Effector memory CD8-positive, alpha-beta T cell (primary cell): ENCODE results near the gene MANEAL.
A peak's percentile ranks its signal among the peaks of the same experiment; 100 is the strongest.

Experiments used
- ATAC-seq: fragments of 150-1000 bp; cut with Tn5 transposase; replicated peaks from 2 replicates; pipeline ENCODE4 v1.10.0; 2021; ENCODE audit warnings: mild to moderate bottlenecking, moderate library complexity
- DNase-seq, 3 experiments: peaks; one replicate each; pipeline ENCODE4 v3.0.0; 2021
- H3K27ac Mint-ChIP-seq, 2 donors: one replicate each; pipeline ENCODE4 v1.8.0; 2022; ENCODE audit warnings: mild to moderate bottlenecking in 2 of 2, mixed read lengths in 2 of 2, moderate library complexity in 2 of 2
- H3K27me3 Mint-ChIP-seq, 2 donors: one replicate each; pipeline ENCODE4 v1.8.0; 2022; ENCODE audit warnings: mixed read lengths in 2 of 2
- H3K36me3 Mint-ChIP-seq: one replicate; pipeline ENCODE4 v1.8.0; 2022; ENCODE audit warnings: mild to moderate bottlenecking, moderate library complexity, mixed read lengths; ENCODE audit not compliant: insufficient read depth
- H3K4me1 Mint-ChIP-seq, 2 donors: one replicate each; pipeline ENCODE4 v1.8.0; 2022; ENCODE audit warnings: low read depth in 2 of 2, mixed read lengths in 2 of 2
- H3K4me3 Mint-ChIP-seq, 2 donors: one replicate each; pipeline ENCODE4 v1.8.0; 2022; ENCODE audit warnings: mild to moderate bottlenecking in 2 of 2, mixed read lengths in 2 of 2, moderate library complexity in 2 of 2
- H3K9me3 Mint-ChIP-seq, 2 donors: one replicate each; pipeline ENCODE4 v1.8.0; 2022; ENCODE audit warnings: mixed read lengths in 2 of 2

MANEAL gene

DNA sequence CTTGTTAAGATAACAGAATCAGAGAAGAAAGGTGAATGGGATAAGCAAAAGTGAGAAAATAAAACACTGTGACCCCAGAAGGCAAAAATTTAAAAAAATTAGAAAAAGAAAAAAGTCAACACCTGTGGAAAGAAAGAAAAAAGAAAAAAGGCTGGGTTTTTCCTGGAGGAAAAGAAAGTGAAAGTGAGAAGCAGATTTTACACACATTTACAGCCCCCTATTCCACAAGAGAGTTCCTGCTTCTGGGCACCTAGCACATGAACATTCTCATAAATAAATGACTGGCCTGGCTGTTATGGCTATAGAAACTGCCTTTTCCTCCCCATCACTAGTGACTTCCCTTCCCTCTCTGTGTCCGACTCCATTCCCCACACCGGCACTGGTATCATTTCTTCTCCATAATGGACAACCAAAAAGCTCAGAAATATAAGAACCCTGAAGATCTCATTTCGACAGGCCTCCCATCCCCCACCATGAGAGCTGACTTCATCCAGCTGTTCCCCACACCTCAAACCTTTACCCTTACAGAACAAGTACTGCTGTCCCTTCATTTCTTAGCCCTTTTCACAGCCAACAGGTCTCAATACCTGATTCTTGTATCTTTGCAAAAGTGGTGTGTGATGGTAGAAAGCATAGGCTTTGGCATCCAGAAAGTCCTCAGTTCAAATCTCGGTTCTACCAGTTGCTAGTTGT lies 53.1 kb downstream of the MANEAL start:
- ATAC-seq (no peak), DNase-seq (no peak)
- Mint-ChIP-seq H3K4me1 (peaks cover 12 to 49% of the 10 kb centered on the region in 2 donors), H3K27ac (peak overlapping the region; percentile 46 to 83), H3K4me3 (peak overlapping the region in 1 of 2 donors; percentile 37), H3K36me3 (peaks cover 10% of the 10 kb centered on the region), H3K27me3 (no peaks in the 10 kb centered on the region), H3K9me3 (no peaks in the 10 kb centered on the region)

DNA sequence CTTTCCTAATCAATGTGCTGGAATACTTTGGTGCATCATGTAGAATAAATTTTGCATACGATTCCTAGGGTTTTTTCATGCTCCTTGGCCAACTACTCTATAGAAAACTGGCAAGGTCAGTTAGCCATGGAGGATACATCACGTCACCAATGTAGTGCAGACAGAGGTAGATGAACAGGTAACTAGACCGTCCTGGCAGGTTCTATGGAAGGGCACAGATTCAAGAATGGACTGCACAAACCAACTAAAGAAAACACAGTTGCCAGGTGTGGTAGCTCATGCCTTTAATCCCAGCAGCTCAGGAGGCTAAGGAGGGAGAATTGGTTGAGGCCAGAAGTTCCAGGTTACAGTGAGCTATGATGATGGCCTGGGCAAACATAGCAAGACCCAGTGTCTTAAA lies 55.8 kb downstream of the MANEAL start:
- DNase-seq: no peak
- Mint-ChIP-seq H3K4me1 (peaks cover 19 to 47% of the 10 kb centered on the region in 2 donors), H3K27ac (no peak overlapping the region), H3K36me3 (peaks cover 14% of the 10 kb centered on the region), H3K4me3 (no peak overlapping the region), H3K9me3 (no peaks in the 10 kb centered on the region), H3K27me3 (no peaks in the 10 kb centered on the region)
- no peak for ATAC-seq

DNA sequence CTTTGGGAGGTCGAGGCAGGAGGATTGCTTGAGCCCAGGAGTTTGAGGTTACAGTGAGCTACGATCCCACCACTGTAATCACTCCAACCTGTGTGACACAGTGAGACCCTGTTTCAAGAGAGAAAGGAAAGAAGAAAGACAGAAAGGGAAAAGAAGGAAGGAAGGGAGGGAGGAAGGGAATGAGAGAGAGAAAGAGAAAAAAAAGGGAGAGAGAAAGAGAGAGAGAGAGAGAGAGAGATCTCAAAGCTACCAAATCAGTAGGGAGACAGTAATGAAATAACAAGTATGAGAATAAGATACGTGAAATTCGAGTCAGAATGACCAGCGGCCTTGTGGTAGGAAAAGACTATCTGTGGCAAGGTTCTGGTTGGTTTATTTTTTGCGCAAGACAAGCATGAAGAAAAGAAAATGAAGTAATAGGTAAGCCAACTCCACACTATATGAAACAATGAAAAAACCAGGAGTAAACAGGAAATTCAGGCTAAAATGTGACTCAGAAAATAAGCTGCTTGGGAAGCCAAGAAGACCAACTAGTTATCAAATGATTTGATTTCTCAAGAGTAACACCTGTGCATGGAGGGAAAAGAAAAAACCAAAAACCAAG lies 56.8 kb downstream of the MANEAL start:
- H3K36me3 Mint-ChIP-seq: peaks cover 18% of the 10 kb centered on the region
- no peak for ATAC-seq
- no peak overlapping the region for H3K27ac Mint-ChIP-seq
- H3K4me3 Mint-ChIP-seq: no peak overlapping the region
- DNase-seq: no peak
- H3K9me3 Mint-ChIP-seq: no peaks in the 10 kb centered on the region
- H3K4me1 Mint-ChIP-seq: peaks cover 23 to 46% of the 10 kb centered on the region in 2 donors
- H3K27me3 Mint-ChIP-seq: no peaks in the 10 kb centered on the region
